Heart left ventricle (tissue), 16 donors: ENCODE results near the gene FKBP15. TPM values are rescaled to one million over a fixed set of nuclear protein-coding genes. Genes with fewer than 3 reads are reported as not detected.
"Not testable (repeated sequence)": the region's sequence is repeated elsewhere in the genome, so short reads cannot be mapped to it uniquely, and the experiment has no call there.

Source experiments
- ATAC-seq, 4 donors: fragments of 200-7000 bp; cut with Tn5 transposase; one replicate each; pipeline ENCODE4 v1.9.1; 2020 to 2022; ENCODE audit warnings: moderate library complexity in 4 of 4, mild to moderate bottlenecking in 3 of 4, moderate number of reproducible peaks in 1 of 4
- DNase-seq, 5 donors: peaks; one replicate each; pipeline ENCODE4 v3.0.0-alpha.2; 2020
- H3K27ac ChIP-seq, 12 donors: fragments of 200-600 bp; sonication (generic) in 4 of 12; one replicate each; pipeline versions ENCODE4 v1.5.0 to v1.8.0; 2016 to 2022; ENCODE audit warnings: mild to moderate bottlenecking in 2 of 12
- H3K27me3 ChIP-seq, 9 donors: fragments of 200-600 bp; sonication (generic) in 2 of 9; one replicate each; pipeline versions ENCODE4 v1.5.1 to v1.8.0; 2016 to 2022; ENCODE audit warnings: mild to moderate bottlenecking in 3 of 9
- H3K36me3 ChIP-seq, 9 donors: fragments of 200-600 bp; sonication (generic) in 2 of 9; one replicate each; pipeline versions ENCODE4 v1.5.0 to v1.8.0; 2018 to 2022; ENCODE audit warnings: mild to moderate bottlenecking in 2 of 9
- H3K4me1 ChIP-seq, 12 donors: fragments of 200-600 bp; sonication (generic) in 4 of 12; one replicate each; pipeline versions ENCODE4 v1.5.0 to v1.8.0; 2016 to 2022; ENCODE audit warnings: mild to moderate bottlenecking in 3 of 12
- H3K4me3 ChIP-seq, 12 donors: fragments of 200-600 bp; sonication (generic) in 4 of 12; one replicate each; pipeline versions ENCODE4 v1.5.0 to v1.8.0; 2017 to 2022; ENCODE audit warnings: mild to moderate bottlenecking in 9 of 12, moderate library complexity in 4 of 12
- H3K9me3 ChIP-seq, 12 donors: fragments of 200-600 bp; sonication (generic) in 4 of 12; one replicate each; pipeline versions ENCODE4 v1.5.0 to v1.8.0; 2016 to 2022; ENCODE audit warnings: mild to moderate bottlenecking in 1 of 12
- POLR2A ChIP-seq, 2 donors: fragments of 450-650 bp; IDR thresholded peaks; one replicate each; pipeline ENCODE4 v1.6.1; 2017; ENCODE audit warnings: antibody characterized with exemption in 2 of 2, mild to moderate bottlenecking in 2 of 2, moderate library complexity in 2 of 2
- WGBS, 4 donors: extraction: QIAGEN DNeasy Blood & Tissue Kit in 2 of 4; methylation state at CpG; one replicate each; pipeline versions ENCODE4 v1.1.5 to v1.1.7; 2013 to 2018; 5-methylcytosine and 5-hydroxymethylcytosine counted together
- intact Hi-C, 10 donors: fragments of 100-400 bp; cut with DNase I; formaldehyde crosslinking; loops; one replicate each; pipeline versions ENCODE4 v1.11.1 to v1.14.2; 2022
- polyA plus RNA-seq, 2 donors: library from polyadenylated mRNA; stranded (reverse); fragments of 200-250 nt; gene quantifications; one replicate each; pipeline ENCODE4 v1.2.3, GENCODE V29; 2013
- total RNA-seq, 9 donors: library from RNA; depleted of rRNA in 2 of 9; stranded (reverse); fragments of >200 nt in 2 of 9; fragmentation: NEBNext Ultra II Directional in 3 of 9; extraction: Animal tissue kit (Norgen Biotek cat#: 25700) in 3 of 9; gene quantifications; one replicate each; pipeline versions ENCODE4 v1.1.0 to v1.2.4, GENCODE V29; 2016 to 2023
- TF ChIP-seq, protein P1 (sequence below), 12 donors: fragments of 200-600 bp; sonication (generic) in 4 of 12; IDR thresholded peaks; one replicate each; pipeline versions ENCODE4 v1.5.0 to v1.8.0; 2018 to 2022; ENCODE audit warnings: antibody characterized with exemption in 12 of 12, mild to moderate bottlenecking in 5 of 12
- donor health status: ischemic (EF 13 %, LVEDD 7.1; RV severe dilation, severe dysfunction).
- donor health status: healthy with polysubstance abuse.
- donor health status: DM: no; HTN: yes; CAD: no.
- donor health status: DM: no; HTN: no; CAD: no.
- donor health status: ischemic (EF 25% LVEDD 6.9; RV normal size, moderate dysfunction).
- donor health status: ischemic (EF 25% LVEDD 5.7; RV mildly dilated, moderate dysfunction).
- donor health status: healthy.
- donor health status: DM: yes; HTN: yes; CAD: no.
- donor health status: ischemic (EF 35%, LVEDD 5.7; RV mildly dilated, moderate dysfunction).
- donor health status: nonischemic (EF 11% LVEDD 7.7; RV severe dilation, severe dysfunction).
- donor health status: DM: yes; HTN: yes; CAD: no.
- donor health status: PGD.
- donor health status: ischemic (EF 29% LVEDD 5.4; RV normal size, mild dysfunction).
- donor health status: nonischemic (EF 23%, LVEDD 6.1; RV moderate dilation, normal function).

Gene FKBP15
- total and polyA plus RNA-seq, 11 donors, result 9.9 to 45.5 (median 18.3) TPM

DNA sequence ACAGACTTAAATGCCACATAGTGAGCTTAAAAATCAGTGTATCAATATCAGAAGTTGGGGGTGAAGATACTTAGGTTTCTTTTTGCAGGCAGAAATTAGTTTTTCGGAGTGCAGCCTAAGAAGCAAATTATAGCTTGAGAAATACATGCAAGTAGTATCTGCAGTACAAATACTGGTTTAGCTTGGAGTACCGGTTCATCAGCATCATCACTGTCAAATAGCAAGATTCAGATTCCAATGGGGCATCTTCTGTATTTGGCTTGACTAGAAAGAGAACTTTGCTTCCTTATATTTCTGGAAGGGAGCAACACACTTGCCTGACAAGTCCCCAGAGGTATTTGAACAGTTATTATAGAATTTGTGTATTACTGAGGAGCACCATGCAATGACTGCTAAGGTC is 20.1 kb upstream of the FKBP15 start:
- DNase-seq, result no peak
- Histone ChIP-seq H3K4me3 (no peak overlapping the region), H3K4me1 (peaks cover 0 to 30% (median 16%) of the 10 kb centered on the region in 12 donors), H3K27ac (no peak overlapping the region), H3K9me3 (no peaks in the 10 kb centered on the region), H3K27me3 (no peaks in the 10 kb centered on the region), H3K36me3 (no peaks in the 10 kb centered on the region)
- 93 to 99% (median 98%) methylated on average over 2 of the region's 2 CpGs for WGBS, 4 donors
- no peak for ATAC-seq
- TF ChIP-seq, protein P1, sequence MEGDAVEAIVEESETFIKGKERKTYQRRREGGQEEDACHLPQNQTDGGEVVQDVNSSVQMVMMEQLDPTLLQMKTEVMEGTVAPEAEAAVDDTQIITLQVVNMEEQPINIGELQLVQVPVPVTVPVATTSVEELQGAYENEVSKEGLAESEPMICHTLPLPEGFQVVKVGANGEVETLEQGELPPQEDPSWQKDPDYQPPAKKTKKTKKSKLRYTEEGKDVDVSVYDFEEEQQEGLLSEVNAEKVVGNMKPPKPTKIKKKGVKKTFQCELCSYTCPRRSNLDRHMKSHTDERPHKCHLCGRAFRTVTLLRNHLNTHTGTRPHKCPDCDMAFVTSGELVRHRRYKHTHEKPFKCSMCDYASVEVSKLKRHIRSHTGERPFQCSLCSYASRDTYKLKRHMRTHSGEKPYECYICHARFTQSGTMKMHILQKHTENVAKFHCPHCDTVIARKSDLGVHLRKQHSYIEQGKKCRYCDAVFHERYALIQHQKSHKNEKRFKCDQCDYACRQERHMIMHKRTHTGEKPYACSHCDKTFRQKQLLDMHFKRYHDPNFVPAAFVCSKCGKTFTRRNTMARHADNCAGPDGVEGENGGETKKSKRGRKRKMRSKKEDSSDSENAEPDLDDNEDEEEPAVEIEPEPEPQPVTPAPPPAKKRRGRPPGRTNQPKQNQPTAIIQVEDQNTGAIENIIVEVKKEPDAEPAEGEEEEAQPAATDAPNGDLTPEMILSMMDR (IDR thresholded peaks at IDR 0.05), result no peak
- TF ChIP-seq POLR2A (IDR thresholded peaks at IDR 0.05), result no peak
- intact Hi-C loops, result no loop called here

DNA sequence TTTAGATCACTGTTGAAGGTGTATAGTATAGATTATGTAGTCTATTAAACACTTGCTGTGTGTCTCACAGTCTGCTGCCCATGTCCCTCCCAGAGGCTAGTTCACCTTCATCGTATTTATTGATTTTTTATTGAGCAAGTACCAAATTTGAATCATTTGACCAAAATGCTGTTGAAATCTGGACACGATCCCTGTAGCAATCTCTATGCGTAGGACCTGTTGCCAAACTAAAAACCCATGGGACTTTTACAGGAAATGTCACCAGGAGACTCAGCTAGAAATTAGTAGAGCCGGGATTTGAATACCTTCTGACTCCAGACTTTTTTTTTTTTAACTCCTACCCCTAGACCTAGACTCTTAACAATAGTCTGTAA is 17.8 kb upstream of the FKBP15 start:
- ATAC-seq (peak in 1 of 4 donors; percentile 42), DNase-seq (no peak)
- Histone ChIP-seq H3K27me3 (no peaks in the 10 kb centered on the region), H3K4me1 (peaks cover 0 to 32% (median 16%) of the 10 kb centered on the region in 12 donors), H3K9me3 (no peaks in the 10 kb centered on the region), H3K36me3 (no peaks in the 10 kb centered on the region), H3K27ac (no peak overlapping the region), H3K4me3 (no peak overlapping the region)
- no peak for TF ChIP-seq POLR2A (IDR thresholded peaks at IDR 0.05)
- TF ChIP-seq, protein P1 (IDR thresholded peaks at IDR 0.05), result no peak
- 43 to 60% (median 46%) methylated on average over 4 of the region's 4 CpGs for WGBS, 4 donors
- intact Hi-C loops, result no loop called here

DNA sequence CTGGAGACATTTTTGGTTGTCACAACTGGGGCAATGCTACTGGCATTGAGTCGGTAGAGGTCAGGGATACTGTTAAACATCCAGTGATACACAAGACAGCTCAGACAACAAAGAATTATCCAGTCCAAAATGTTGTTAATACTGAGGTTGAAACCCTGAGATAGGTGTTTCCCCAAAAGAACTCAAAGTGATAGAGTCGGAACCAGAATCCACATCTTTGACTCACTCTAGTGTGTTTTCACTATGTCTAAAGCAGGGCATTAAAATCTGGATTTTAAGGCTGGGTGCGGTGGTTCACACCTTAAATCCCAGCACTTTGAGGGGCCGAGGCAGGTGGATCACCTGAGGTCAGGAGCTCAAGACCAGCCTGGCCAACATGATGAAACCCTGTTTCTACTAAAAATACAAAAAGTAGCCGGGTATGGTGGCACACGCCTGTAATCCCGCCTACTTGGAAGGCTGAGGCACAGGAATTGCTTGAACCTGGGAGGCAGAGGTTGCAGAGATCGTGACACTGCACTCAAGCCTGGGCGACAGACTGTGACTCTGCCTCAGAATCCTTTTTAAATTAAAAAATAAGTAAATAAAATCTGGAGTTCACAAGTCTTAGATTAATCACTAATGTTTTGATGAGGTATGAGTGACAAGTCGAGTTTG is 17.3 kb upstream of the FKBP15 start:
- Histone ChIP-seq H3K4me1 (peaks cover 0 to 37% (median 16%) of the 10 kb centered on the region in 12 donors), H3K27ac (no peak overlapping the region), H3K9me3 (no peaks in the 10 kb centered on the region), H3K36me3 (no peaks in the 10 kb centered on the region), H3K27me3 (no peaks in the 10 kb centered on the region), H3K4me3 (no peak overlapping the region)
- no peak for ATAC-seq
- DNase-seq, result no peak
- no peak for TF ChIP-seq POLR2A (IDR thresholded peaks at IDR 0.05)
- TF ChIP-seq, protein P1 (IDR thresholded peaks at IDR 0.05), result no peak
- WGBS, 4 donors, result 85 to 93% (median 88%) methylated on average over 10 of the region's 10 CpGs
- intact Hi-C loops, result no loop called here

DNA sequence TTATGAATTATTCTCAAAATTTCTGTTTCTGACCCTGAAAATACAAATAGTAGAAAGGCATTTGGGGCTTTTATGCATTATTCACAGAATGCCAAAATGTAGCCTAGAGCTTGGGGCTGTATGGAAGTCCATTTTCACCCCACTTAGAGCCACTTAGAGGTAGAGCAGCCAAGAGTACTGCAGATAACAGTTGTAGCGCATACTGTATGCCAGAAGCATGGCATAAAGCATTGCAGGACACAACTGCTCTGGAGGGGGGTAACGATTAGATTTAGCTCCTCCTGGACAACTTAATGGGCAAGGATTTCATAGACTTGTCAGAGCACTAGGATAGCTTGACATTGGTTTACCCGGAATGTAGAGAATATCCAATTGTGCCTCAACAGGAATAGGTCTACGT is 15.9 kb upstream of the FKBP15 start:
- DNase-seq (no peak), ATAC-seq (peak; percentile 81 to 91 (median 89))
- Histone ChIP-seq H3K9me3 (no peaks in the 10 kb centered on the region), H3K27me3 (no peaks in the 10 kb centered on the region), H3K4me1 (peaks cover 0 to 50% (median 19%) of the 10 kb centered on the region in 12 donors), H3K27ac (peak overlapping the region in 1 of 12 donors; percentile 23), H3K36me3 (no peaks in the 10 kb centered on the region), H3K4me3 (no peak overlapping the region)
- intact Hi-C loops, result no loop called here
- TF ChIP-seq POLR2A (IDR thresholded peaks at IDR 0.05), result no peak
- TF ChIP-seq, protein P1 (IDR thresholded peaks at IDR 0.05), result no peak
- 43 to 64% (median 59%) methylated on average over 4 of the region's 4 CpGs for WGBS, 4 donors

DNA sequence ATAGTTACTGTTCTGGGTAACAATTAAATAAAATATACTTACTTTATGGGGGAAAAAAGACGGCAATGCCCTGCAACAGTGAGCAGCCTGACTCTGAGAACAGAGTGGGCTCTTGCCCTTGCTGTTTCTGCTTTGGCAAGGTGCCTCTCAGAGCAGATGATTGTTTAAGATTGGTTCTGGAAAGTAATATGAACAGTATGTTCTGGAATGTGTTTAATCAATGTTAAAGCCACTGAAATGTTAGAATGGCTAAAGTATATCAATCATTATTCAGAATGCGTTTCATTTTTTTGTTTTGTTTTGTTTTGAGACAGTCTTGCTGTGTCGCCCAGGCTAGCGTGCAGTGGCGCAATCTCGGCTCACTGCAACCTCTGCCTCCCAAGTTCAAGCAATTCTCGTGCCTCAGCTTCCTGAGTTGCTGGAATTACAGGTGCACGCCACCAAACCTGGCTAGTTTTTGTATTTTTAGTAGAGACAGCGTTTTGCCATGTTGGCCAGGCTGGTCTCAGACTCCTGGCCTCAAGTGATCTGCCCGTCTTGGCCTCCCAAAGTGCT is 14.7 kb upstream of the FKBP15 start:
- DNase-seq, intact Hi-C loops, H3K27ac ChIP-seq, H3K36me3 ChIP-seq, H3K27me3 ChIP-seq, ATAC-seq, H3K9me3 ChIP-seq, H3K4me3 ChIP-seq: not testable (repeated sequence)
- 90 to 92% (median 91%) methylated on average over 10 of the region's 10 CpGs for WGBS, 4 donors
- H3K4me1 ChIP-seq, result peaks cover 0 to 54% (median 19%) of the 10 kb centered on the region in 12 donors
